CD4-positive, alpha-beta T cell treated with Interleukin-17A for 4 hours (primary cell): ENCODE measurements around the gene CAMTA1.
"Not testable (repeated sequence)": the region's sequence is repeated elsewhere in the genome, so short reads cannot be mapped to it uniquely, and the experiment has no call there.

ENCODE experiments used
- DNase-seq: peaks from one replicate; pipeline ENCODE4 v3.0.0-alpha.2; 2020; ENCODE audit warnings: mixed read lengths

The CAMTA1 gene

DNA sequence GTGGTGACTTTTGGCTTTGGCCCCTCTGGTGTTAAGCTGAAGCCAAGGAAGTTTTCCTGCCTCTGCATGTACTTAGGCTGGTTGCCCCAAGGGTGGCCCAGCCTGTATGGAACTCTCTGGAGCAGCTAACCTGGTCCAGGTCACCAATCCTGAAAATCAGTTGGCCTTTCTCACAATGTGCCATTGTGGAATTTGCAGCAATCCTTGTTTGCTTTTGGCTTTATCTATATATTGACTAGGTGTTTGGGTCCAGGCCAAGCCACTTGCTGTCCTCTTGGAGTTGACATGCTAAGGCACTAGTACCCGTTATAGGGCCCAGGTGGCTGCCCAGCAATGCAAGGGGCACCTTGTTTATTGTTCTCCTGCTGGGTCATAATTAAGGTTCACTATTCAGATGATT lies 124.6 kb downstream of the CAMTA1 start:
- DNase-seq, result no peak

DNA sequence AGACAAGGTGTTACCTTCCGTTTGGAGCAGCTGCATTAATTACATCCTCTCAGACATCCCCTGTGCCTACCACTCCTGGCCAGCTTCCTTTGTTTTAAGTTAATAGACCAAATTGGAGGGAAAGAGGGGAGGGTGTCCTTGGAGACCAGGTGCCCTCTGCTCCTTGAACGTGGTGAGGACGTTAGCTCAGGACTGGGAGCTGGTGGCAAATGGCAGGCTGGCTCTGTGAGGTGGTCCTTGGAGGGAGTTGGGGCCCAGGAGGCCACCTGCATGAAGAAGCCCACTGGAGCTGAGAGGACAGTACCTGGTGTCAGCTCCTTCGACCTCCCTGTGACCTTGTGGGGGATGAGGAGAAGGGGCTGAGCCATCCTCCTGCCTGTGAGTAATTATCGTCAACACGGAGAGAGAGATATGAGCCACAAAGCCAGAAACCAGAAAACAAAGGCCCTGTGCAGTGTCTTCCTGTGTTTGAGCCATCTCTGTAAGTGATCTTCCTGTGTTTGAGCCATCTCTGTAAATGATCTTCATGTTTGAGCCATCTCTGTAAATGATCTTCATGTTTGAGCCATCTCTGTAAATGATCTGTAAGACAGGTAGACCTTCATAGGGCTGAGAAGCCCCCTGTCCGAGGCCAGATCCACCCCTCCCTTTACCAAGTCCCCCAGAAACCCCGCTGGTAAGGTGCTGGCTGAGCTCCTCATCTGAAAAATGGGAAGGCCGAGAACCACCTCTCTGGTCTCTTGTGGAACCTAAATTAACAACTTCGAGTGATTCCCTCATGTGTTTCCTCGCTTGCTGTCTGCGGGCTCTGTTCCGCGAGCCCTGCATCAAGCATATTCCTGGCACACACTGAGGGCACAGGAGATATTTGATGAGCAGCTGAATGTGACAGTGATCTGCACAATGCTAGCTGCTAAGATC lies 126.0 kb downstream of the CAMTA1 start:
- no peak for DNase-seq

DNA sequence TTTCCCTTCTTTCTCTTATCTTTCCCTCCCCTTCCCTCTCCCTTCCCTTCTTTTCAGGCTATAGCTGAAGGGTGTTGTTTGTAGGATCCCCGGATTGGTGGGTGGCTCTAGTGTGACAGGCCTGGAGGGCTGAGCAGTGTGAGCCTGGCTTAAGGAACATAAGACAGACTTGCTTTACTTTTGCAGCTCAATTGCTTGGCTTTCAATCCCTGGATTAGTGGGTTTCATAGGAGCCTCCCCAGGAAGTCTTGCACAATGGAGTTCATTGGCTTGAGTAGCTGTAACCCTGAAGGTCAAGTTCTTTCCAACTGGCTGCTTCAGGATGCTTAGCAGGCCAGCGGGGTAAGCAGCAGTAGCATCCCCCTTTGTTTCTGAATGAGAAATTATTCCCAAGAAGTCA lies 126.7 kb downstream of the CAMTA1 start:
- no peak for DNase-seq

DNA sequence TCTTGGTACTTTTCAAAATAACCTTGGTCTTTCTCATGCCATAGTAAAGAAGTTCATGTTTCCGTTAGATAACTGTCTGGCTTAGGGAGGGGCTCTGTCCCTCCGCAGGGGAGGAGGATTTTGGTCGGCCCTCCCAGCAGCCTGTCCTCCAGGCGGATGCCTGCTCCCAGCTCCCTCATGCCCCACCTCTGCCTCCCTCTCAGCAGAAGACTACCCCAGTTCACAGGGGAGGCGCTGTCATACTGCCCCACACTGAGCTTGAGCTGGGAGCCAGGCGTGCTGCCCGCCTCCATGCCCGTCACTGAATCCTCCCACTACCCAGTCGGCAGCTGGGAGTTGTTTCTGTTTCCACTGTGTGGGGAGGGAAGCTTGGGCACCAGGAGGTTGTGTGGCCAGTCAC lies 127.3 kb downstream of the CAMTA1 start:
- no peak for DNase-seq

DNA sequence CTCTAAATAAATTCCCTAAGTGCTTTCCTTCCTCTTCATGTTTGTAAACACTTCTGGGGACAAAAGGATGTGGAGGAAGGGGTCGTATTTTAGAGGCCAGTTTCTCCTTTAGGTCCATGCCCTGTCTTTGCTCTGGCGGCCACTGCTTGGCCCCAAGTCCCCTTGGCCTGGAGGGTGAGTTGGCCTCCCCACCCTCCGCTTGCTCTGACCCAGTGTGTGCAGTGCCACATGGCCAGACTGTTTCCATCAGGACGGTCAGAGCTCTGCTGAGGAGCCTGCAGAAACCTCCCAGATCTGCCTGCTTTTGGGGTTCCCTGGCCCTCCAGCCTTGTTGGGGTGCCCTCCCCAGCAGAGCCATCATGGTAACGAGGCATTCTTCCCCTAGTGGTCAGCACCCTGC lies 127.8 kb downstream of the CAMTA1 start:
- no peak for DNase-seq

DNA sequence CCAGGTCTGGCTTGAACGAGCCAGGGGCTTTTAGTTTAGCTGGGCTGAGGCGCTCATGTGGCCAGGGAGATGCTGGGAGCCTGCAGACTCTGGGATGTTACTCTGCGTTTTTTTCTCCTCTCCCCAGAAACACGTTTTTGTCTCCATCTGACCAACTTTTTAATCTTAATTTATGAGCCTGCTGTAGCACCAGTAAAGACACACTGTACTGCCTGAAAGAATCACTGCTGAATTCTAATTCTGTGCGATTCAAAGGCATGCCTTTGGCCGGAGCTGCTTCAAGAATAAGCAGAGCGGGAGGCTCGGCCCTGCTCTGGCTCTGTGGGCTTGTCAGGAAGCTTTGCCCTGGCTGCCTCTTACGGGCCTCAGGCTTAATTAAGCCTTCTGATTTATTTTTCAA lies 129.5 kb downstream of the CAMTA1 start:
- DNase-seq, result no peak

DNA sequence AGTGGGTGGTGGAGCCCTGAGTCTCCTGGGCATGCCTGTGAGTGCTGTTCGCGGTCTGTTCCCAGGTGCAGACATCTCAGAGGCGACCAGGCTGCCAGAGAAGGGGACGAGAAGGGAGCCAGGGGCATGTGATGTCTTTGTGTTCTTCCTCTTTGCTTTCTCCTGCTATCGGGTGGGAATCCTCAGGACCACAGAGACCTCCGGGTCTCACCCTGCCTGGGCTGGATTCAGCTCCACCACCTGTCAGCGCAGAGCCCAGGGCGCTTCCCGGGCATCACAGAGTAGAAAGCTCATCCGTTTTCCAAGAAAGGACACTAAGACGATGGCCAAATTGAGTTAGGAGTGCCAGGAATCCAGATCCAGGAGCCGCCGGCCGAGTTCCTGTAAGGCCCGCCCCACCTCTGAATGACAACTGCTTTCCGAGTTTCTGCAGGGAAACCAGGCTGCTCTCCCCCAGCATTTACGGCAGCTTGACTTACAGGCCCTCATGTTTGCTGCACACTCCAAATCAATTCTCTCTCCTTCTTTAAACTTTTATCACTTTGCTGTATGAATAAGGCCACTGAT lies 130.8 kb downstream of the CAMTA1 start:
- no peak for DNase-seq

DNA sequence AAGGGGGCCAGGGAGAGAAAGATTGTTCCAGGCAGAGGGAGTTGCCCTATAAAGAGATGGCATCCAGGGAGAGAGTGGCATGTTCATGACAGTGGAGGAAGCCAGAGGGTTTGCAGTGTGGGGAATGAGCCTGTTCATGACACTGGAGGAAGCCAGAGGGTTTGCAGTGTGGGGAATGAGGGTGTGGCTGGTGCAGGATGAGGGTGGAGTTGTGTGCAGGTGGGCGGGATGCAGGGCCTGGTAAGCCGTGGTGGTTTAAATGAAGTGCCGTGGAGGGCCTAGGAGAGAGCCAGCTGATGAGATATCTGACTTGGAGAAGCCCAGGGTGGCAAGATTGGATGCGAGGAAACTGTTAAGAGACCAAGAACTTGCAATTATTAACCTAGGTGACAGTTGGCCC lies 131.8 kb downstream of the CAMTA1 start:
- DNase-seq, result no peak

DNA sequence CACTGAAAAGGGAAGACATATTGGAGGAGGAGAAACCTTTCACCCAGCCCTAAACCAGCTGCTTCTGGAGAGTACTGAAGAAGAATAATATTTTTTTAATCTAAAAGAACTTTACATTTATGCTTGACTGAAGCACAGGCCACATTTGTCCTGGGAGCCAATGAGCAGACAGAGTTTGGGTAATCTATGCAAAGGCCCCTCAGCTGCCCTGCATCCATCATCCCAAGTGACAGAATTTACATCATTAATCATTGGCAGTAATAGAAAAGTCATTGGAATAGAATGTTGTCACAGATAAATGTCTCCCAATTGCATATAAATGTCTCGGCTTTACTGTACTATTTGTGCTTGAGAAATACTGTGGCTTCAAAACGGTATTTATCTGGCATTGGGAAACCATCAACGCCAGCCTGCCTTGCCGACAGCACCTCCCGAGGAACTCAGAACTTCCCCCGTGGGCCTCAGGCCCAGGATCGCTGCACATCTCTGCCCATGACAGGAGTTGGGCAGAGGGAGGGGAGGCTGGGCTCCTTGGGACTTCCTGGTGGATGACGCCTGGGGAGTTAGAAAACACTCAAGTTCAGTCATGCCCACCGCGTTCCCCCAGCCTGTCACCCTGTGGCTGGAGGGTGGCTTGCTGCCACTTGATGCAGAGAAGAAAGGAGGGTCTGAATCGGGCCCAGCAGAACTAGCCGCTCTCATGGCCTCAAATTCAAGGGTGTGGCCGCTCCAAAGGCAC lies 133.1 kb downstream of the CAMTA1 start:
- no peak for DNase-seq

DNA sequence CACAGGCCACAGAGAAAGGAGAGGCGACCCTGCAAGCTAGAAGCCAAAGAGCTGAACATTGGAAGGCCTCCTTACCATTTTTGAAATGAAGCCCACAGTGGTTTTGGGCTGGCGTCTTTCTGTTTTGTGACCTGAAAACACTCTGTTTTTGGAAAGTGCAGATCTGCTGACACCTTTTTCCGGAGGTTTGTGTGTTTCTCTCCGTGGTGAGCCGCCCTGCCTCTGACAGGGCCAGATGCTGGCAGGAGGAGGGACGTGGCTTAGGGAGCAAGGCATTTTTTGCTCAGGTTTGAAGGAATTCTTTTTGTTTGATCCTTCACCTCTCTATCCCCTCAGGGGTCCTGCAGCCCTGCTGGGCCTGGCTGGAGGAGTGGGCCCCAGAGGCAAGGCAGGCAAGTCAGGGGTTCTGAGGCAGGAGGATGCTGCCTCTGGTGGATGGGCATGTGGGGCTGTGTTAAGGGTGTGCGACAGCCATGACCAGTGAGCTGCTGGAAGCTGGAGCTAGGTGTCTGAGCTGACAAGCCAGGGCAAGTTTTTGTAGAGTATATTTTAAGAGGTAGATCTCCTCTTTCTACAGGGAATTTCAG lies 133.8 kb downstream of the CAMTA1 start:
- no peak for DNase-seq

DNA sequence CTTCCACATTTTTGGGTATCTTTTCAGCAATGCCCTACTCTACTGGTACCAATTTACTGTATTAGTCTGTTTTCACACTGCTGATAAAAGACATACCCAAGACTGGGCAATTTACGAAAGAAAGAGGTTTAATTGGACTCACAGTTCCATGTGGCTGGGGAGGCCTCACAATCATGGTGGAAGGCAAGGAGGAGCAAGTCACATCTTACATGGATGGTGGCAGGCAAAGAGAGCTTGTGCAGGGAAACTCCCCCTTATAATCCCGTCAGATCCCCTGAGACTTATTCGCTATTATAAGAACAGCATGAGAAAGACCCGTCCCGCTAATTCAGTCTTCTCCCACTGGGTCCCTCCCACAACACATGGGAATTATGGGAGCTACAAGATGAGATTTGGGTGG lies 136.3 kb downstream of the CAMTA1 start:
- DNase-seq, result not testable (repeated sequence)

DNA sequence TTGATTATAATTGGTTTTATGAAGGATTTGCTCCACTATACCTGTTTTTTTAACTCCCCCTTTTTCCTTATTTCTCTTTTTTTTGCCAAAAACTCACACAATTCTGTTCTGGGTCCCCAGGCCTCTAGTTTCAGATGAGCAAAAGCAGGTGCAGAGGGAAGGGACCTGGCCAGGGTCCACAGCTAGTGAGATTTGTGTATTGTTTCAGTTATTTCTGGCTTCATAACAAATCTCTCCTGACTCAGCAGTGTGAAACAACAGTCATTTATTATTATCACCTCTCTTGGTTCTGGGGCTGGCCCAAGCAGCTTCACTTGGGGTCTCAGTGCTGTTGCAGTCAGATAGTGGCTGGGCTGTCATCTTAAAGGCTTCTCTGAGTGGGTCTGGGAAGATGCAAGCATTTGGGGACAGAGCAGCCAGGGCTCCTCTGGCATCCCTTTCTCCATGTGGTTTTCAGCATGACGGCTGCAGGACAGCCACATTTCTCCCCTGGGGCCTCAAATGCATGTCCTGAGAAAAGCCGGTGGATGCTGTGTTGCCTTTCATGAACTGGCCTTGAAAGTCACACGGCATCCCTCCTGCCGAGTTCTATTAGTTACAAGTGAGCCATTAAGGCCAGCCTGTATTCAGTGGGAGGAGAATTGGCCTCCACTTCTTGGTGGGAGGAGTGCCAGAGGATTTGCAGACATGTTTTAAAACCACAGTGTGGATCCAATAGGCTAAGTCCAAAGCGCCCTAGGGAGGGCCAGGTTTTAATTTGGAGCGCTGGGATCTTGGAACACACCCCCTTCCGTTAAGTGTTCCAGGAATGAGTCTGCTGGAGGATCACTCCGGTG lies 137.1 kb downstream of the CAMTA1 start:
- DNase-seq, result no peak

DNA sequence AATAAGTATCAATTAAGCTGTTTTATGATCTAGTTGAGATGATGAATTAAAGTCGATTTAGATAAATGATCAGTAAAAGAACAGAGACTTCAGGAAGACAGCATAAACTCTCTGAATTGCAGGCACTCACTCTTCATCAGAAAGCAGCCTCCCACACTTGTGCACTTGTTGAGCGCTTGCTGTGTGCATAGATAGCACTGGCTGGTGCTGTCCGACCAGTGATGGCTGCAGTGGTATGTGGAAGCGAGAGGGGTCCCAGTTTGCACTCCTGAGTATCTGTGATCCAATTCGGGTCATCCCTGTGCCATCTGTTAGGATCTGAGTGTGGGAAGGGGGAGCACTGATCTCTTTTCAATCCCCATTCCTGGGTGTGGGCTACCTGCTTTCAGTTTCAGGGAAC lies 137.8 kb downstream of the CAMTA1 start:
- no peak for DNase-seq

DNA sequence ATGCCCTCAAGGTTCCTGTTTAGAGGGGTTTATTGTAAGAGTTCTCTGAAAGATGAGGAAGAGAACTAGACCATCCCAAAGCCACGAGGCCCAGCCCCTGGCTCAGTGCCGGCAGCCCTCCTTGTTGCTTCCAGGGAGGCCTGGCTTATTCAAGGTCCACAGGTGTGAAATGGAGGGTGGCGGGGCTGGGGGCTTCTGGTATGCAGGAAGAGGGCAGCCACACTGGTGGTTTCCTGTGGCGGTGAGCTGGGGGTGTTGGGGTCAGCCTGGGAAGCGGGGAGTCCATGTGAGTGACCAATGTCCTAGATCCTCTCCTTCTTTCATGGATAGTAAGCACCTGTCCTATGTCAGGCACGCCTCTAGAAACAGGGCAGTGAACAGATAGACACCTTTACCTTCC lies 138.2 kb downstream of the CAMTA1 start:
- DNase-seq, result no peak

DNA sequence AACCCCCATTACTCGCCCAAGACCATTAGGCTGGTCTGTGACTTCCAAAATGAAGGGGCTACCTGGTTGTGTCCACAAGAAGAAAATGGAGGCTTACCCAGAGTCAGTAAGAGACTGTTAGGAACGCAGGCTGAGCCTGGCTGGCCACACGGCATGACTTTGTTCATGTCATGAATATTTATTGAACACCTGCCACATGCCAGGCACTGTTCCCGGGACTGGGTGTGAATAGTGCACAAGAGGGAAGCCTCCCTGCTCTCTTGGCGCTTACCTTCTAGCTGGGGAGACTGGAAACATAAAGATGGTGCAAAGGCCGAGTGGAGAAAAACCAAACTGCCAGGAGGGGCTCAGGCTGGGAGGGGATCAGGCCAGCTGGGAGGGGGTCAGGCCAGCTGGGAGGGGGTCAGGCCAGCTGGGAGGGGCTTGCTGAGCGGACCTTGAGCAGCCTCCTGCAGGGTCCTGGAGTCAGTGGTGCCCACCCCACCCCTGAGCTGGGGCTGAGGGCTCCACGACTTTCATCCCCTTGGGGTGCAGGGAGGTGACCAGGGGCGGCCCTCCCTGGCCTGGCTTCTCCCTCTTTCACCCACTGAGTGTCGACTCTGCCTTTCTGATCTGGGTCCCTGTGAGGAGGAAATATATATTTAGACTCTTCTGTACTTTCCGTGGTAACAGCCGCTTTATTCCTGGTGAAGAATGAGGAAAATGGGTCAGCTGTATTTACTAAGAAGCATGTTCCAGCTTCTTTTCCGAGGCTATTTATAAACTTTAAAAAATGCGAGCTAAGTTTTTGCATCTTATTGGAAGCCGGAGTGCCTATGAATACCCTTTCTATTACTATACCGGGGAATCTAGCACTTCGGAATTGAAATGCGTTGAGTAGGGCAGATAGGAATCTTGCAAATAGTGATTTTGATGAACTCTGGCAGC lies 139.0 kb downstream of the CAMTA1 start:
- no peak for DNase-seq

DNA sequence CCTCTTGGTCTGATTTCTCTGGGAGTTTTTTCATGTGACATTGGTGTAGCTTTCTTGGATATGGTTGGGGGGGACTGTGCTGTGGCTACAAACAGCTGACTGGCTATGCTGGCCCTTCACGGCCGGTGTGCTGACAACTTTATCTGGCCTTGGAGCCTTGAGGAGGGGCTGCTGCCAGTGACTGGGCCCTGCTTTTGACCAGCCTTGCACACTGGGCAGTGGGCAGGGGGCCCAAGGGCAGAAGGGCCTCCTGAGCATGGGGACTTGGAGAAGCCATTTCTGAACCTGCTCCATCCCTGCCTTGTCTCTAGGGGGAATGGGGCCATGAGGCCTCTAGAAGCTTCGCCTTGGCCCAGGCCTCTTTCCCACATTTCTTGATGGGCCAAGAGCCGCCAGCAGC lies 139.6 kb downstream of the CAMTA1 start:
- DNase-seq, result no peak

DNA sequence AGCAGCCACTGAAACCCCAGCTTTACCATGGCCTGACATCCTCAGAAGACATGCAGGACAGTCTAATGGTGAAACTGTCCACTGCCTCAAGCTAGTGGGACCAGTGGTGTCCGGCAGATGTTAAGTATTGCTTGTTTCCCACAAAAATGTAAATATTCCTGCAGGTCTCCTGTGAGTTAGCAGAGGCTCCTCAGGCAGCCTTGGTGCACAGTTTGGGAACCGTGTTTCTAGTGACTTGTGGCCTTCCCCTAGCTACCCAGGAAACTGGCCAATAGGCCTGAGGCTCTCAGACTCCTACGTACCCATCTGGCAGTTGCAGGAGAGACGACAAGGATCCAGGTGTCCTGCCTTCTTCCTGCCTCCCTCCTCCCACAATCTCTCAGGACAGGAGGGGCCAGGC lies 142.4 kb downstream of the CAMTA1 start:
- DNase-seq, result no peak

DNA sequence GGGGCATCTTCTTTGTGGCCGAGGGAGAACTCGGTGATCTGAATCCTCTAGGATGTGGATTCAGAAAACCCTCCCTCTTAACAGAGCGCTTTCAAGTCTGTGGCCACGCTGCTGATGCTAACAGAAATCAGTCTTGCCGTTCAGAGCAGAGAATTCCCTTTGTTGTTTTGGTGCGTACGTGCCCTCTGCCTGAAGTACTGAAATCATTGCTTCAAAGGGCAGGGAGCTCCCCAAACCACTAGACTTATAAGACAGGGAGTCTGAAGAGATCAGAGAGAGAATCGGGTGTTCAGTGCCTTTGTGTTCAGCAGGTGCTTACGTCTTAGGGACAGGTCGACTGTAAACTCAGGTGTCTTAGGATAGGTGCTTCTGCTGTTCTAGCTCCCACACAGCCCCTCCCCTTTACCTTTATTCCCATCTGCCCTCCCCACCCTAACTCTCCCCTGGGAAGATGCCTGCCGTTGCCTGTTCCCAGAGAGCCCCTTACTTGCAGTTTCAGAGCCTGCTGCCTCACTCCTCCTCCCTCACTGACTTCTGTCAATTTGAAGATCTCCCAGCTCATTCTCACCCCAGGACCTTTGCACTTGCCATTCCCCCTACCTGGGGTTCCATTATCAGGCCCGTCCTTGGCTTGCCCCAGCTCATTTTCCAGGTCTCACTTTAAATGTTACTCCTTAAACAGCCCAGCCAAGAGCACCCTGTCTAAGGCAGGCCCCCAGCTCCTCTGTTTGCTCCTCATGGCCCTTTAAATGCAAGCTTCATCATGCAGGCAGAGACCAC lies 143.0 kb downstream of the CAMTA1 start:
- DNase-seq, result no peak

DNA sequence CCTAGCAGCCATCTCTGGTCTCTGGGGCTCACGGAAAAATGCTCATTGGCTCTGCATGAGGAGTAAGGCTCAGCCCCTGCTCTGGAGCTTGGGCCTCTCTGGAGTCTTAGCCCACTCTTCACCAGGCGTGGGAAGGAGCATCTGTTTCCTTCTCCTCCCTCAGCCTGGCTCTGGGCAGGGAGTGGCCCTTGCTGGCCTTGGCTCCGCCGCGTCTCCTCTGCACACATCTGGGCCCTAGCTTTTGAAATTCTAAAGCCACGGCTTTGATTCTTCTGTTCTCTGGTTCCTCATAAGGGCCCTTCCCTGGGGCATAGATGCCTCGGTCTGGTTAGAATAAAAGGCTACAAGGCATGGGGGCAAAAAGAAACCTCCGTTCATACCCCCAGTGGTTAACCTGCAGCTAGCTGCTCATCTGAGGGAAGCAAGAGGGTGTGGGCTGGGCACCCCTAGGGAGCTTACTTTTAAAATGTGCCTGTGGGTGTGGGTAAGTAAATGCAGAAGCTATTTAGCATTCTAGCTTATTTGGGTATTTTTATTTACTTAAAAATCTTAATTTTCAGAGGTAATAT lies 145.6 kb downstream of the CAMTA1 start:
- DNase-seq, result no peak

DNA sequence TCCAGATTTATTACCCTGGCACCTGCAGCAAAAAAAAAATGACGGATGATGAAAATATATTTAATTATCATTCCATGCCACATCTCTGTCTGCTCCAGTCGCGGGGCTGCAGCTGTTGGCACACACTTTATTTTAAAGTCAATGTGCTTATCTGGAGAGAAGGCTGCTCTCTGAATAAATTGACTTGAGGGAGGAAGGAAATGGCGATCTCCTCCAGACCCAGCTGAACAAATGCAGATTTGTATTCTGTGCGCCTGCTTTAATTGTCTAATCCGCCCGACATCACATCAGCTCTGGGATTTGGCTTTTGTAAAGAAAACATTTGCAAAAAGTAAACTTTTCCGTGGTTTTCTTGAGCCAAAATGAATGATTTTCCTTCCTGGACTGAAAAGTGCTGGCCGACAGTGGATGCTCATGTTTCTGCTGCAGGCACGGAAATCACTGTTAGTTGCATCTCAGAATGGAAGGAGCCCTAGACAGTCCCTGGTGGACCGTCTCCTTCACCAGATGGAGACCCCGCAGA lies 150.2 kb downstream of the CAMTA1 start:
- DNase-seq, result no peak
